MG63 (cell line): ENCODE results near the gene NFIB. TPM values are rescaled to one million over a fixed set of nuclear protein-coding genes. Genes with fewer than 3 reads are reported as not detected.
A peak's percentile ranks its signal among the peaks of the same experiment; 100 is the strongest.

Experiments used
- DNase-seq: peaks from one replicate; pipeline ENCODE4 v3.0.0-alpha.2; 2020
- H3K27me3 ChIP-seq: fragments of 250-450 bp; sonication (Bioruptor Pico); 2 replicates; pipeline ENCODE4 v1.5.1; 2020; ENCODE audit warnings: mild to moderate bottlenecking, moderate library complexity
- H3K36me3 ChIP-seq: fragments of 250-450 bp; sonication (Bioruptor Pico); 2 replicates; pipeline ENCODE4 v1.5.1; 2020; ENCODE audit warnings: mild to moderate bottlenecking, moderate library complexity
- H3K4me3 ChIP-seq: fragments of 250-450 bp; sonication (Bioruptor Pico); 2 replicates; pipeline ENCODE4 v1.5.1; 2020; ENCODE audit warnings: mild to moderate bottlenecking, moderate library complexity
- H3K9me3 ChIP-seq: fragments of 250-450 bp; sonication (Bioruptor Pico); 2 replicates; pipeline ENCODE4 v1.5.1; 2020; ENCODE audit warnings: mild to moderate bottlenecking, moderate library complexity
- total RNA-seq: library from RNA; depleted of rRNA; stranded (reverse); fragments of >200 nt; shearing (Covaris generic); gene quantifications from 2 replicates; pipeline ENCODE4 v1.2.3, GENCODE V29; 2014; ENCODE audit warnings: low replicate concordance

NFIB gene
- total RNA-seq, 1 experiment from 2014 or later: 47.3 TPM

- H3K27me3 ChIP-seq: peaks cover 61% of the 10 kb centered on the region
- no peaks in the 10 kb centered on the region for H3K36me3 ChIP-seq
- DNase-seq: peak; percentile 96
- peak overlapping the region; percentile 45 for H3K4me3 ChIP-seq
- H3K9me3 ChIP-seq: no peaks in the 10 kb centered on the region
These were observed 33.6 kb upstream of the NFIB start for GRCh38 chr9:14347406-14348122.

DNA sequence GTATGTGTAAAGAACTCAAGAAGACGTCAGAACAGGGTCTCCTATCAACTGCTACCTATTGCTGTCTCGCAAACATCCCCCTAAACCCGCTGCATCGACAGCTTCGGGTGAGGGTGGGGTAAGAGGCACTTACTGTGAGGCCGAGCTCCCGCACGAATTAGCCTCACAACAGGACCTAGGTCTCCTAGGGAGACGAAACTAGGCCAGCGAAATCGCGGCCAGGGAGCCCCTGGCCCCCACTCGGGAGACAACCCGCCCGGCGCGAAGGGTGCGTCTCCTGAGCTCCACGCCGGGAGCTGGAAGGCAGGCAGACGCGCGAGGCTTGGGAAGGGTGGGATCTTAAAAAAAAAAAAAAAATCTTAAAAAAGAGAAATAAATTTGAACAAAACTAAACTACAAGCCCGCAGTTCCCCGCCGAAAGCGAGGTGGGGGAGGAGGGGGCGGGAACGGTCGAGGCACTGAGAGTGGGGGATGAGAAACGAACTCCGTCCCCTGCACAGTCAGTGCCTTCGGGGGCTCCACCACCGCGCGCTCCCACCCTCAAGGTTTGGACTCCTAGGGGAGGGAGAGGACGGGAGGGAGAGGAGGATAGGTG is 33.0 kb upstream of the NFIB start:
- H3K4me3 ChIP-seq: peak overlapping the region; percentile 45
- peak; percentile 39 for DNase-seq
- no peaks in the 10 kb centered on the region for H3K36me3 ChIP-seq
- H3K9me3 ChIP-seq: no peaks in the 10 kb centered on the region
- peaks cover 65% of the 10 kb centered on the region for H3K27me3 ChIP-seq

DNA sequence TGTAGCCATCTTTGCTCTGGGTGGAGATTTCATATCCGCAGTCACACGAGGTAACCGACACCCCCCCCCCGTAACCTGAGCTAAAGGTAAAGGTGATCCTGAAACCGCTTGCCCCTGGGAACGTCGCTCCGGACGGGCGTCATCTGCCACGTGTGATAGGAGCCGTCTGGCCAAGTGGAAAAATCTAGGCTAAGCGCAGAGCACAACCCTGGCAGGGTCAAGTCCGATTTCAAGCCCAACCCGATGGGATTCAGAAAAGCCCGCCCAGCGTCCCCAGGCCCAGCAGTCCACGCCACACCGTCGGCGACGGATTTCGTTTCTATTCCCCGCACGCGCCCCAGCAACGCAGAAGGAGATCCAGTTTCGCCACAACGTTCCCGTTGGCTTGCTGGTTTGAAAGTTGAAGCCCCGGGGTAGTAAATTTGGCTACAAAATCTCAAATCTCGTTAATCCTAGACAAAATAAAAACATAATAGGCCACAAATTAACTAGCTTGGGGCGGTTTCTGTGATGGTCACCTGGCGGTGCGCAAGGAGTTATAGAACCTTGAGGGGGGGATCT is 32.4 kb upstream of the NFIB start:
- Histone ChIP-seq H3K4me3 (no peak overlapping the region), H3K9me3 (no peaks in the 10 kb centered on the region), H3K36me3 (no peaks in the 10 kb centered on the region), H3K27me3 (peaks cover 65% of the 10 kb centered on the region)
- DNase-seq: peak; percentile 41

- H3K4me3 ChIP-seq: no peak overlapping the region
- DNase-seq: peak; percentile 47
- H3K27me3 ChIP-seq: peaks cover 65% of the 10 kb centered on the region
- no peaks in the 10 kb centered on the region for H3K9me3 ChIP-seq
- H3K36me3 ChIP-seq: no peaks in the 10 kb centered on the region
These were observed 31.7 kb upstream of the NFIB start for GRCh38 chr9:14345354-14346230.

DNA sequence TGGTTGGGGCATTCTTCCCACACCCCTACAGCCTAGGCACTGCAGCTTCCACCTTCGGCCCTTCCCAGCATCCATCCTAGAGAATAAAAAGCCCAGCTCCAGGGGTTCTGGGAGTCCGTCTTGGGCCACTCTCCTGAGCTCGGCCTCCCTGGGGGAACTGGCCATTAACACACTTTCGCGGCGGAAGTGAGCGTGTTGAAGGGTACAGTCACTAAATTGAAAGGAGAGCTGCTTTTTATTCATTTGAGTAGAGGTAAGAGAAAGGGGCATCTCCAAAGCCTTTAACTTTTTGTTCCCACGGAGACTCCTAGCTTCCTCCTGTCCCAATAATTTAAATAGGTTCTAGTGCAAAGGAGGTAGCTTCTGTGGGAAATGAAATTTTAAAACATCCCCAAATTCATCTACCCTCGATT is 31.0 kb upstream of the NFIB start:
- Histone ChIP-seq H3K36me3 (no peaks in the 10 kb centered on the region), H3K9me3 (no peaks in the 10 kb centered on the region), H3K4me3 (no peak overlapping the region), H3K27me3 (peaks cover 65% of the 10 kb centered on the region)
- DNase-seq: no peak

- Histone ChIP-seq H3K4me3 (no peak overlapping the region), H3K27me3 (peaks cover 57% of the 10 kb centered on the region), H3K36me3 (no peaks in the 10 kb centered on the region), H3K9me3 (no peaks in the 10 kb centered on the region)
- DNase-seq: peak; percentile 73
These were observed 30.1 kb upstream of the NFIB start for GRCh38 chr9:14344053-14344524.

- H3K27me3 ChIP-seq: peaks cover 51% of the 10 kb centered on the region
- no peak overlapping the region for H3K4me3 ChIP-seq
These were observed 29.5 kb upstream of the NFIB start for GRCh38 chr9:14343261-14344031.

DNA sequence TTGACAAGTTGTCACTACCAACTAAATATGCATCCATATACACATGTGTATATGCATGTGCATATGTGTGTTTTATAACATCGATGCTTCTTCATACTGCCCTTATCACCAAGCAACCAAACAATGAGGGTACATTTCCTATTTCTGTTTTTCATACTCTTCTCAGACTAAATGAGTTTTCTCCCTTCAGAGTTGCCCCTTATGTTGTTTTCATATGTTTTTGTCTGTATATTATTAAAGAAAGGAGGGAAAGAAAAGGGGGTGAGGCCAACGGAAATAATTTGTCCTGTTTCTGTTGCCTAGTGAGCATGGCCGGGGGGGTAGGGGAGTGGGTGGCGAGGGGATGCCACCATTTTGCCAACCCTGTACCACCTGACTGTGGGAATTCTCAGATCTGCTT is 28.8 kb upstream of the NFIB start:
- no peak for DNase-seq
- peaks cover 46% of the 10 kb centered on the region for H3K27me3 ChIP-seq
- H3K36me3 ChIP-seq: no peaks in the 10 kb centered on the region
- no peak overlapping the region for H3K4me3 ChIP-seq
- H3K9me3 ChIP-seq: no peaks in the 10 kb centered on the region

More at GRCh38 chr9:14343261-14344031, 29.5 kb upstream of the NFIB start:
- Histone ChIP-seq H3K36me3 (no peaks in the 10 kb centered on the region), H3K9me3 (no peaks in the 10 kb centered on the region)
- DNase-seq: peak; percentile 35

DNA sequence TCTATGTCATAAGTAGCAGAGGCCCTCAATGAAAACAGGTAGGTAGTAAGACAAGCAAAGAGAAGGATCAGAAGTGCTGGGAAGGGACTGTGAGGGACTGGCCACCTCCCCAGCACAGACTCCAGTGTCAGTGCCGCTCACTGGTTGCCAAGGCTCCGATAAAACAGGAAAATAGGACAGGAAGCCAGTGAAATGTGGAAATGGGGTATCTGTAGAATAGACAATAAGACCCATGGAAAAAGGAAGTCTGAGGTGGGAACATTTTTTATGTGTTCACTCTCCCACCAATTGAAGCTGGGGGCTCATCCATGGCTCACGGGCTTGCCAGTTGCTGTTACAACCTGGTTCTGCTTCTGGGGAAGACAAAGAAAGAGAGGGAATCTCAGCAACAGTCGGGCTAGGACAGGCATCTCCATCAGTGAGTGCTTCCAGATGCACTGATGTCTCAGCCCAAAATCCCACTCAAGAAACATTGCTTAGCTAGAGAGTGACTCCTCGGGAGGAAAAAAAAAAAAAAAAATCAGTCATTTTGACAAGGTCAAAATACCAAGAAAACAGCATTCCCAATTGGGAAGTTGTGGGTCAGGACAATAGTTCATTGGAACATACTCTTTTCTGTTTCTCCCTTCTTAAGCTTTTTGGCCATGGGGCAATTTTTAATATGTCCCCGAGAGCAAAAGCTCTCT is 27.6 kb upstream of the NFIB start:
- H3K27me3 ChIP-seq: peaks cover 34% of the 10 kb centered on the region
- no peak for DNase-seq
- H3K4me3 ChIP-seq: no peak overlapping the region
- no peaks in the 10 kb centered on the region for H3K36me3 ChIP-seq
- no peaks in the 10 kb centered on the region for H3K9me3 ChIP-seq

DNA sequence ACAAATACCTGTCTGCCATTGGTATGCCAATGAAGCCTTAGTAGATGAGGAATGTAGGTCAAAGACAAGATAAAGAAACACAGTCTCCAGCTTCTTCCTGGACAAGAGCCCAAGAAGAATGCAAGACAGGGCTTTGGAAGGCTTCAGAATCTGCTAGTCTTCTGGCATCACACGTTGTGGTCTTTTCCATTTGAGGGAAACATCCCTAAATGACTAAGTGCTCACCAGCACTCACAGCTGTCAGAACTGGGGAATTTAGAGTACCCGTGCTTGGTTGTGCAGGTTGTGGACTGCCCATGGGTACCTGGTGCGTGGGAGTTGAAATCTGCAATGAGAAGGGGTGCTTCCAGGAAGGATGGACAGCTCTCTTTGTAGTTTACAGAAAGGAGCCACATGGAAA is 27.1 kb upstream of the NFIB start:
- H3K27me3 ChIP-seq: peaks cover 31% of the 10 kb centered on the region
- peak; percentile 92 for DNase-seq
- H3K4me3 ChIP-seq: no peak overlapping the region
- no peaks in the 10 kb centered on the region for H3K36me3 ChIP-seq
- no peaks in the 10 kb centered on the region for H3K9me3 ChIP-seq

GRCh38 chr9:14340219-14340873 is 26.4 kb upstream of the NFIB start:
- Histone ChIP-seq H3K4me3 (no peak overlapping the region), H3K27me3 (peaks cover 25% of the 10 kb centered on the region), H3K9me3 (0 out of 2 replicates have a peak, but pooled peaks cover 1% of the 10 kb centered on the region), H3K36me3 (no peaks in the 10 kb centered on the region)
- peak; percentile 91 for DNase-seq

- Histone ChIP-seq H3K9me3 (0 out of 2 replicates have a peak, but pooled peaks cover 3% of the 10 kb centered on the region), H3K27me3 (peaks cover 19% of the 10 kb centered on the region), H3K4me3 (no peak overlapping the region), H3K36me3 (no peaks in the 10 kb centered on the region)
- DNase-seq: peak; percentile 89
These were observed 25.8 kb upstream of the NFIB start for GRCh38 chr9:14339746-14340145.

DNA sequence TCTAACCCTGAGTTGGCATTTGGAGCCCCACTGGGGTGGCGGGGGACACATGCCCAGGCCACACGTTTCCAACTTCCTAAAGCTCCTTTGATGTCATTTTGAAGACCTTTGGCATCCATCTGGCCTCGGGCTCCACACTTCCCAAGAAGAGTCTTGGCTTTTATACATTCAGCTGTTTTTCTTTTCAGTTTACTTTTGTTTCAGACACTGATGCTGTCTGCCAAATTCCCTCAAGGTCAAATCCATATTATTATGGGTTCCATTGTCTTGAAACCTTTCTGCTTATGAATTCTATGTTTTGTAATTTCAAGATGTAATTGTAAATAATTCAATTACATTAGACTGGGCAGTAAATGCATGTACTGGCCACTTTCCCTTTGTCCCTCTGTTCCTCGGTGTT is 23.7 kb upstream of the NFIB start:
- Histone ChIP-seq H3K4me3 (no peak overlapping the region), H3K27me3 (peaks cover 5% of the 10 kb centered on the region), H3K9me3 (0 out of 2 replicates have a peak, but pooled peaks cover 3% of the 10 kb centered on the region), H3K36me3 (no peaks in the 10 kb centered on the region)
- no peak for DNase-seq

DNA sequence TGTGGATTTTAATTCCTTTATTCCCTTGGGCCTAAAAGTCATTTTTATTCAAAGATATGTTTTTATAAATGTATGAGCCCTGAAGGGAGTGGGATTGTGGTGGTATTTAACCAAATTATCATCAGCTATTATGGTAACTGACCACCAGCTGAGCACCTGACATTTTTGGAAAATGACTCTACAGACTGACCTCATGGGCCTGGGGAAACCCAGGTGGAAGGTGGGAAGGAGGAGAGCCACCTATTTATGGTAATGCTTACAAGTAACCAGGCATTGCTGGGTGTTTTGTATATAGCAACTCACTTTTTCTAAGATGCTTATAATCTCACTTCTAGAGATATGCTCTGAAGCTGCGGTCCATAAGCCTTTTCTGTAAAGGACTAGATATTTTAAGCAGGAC is 22.3 kb upstream of the NFIB start:
- Histone ChIP-seq H3K27me3 (no peaks in the 10 kb centered on the region), H3K36me3 (no peaks in the 10 kb centered on the region), H3K9me3 (0 out of 2 replicates have a peak, but pooled peaks cover 3% of the 10 kb centered on the region), H3K4me3 (no peak overlapping the region)
- DNase-seq: no peak

- no peaks in the 10 kb centered on the region for H3K27me3 ChIP-seq
- H3K4me3 ChIP-seq: no peak overlapping the region
- no peaks in the 10 kb centered on the region for H3K36me3 ChIP-seq
- DNase-seq: no peak
- H3K9me3 ChIP-seq: 0 out of 2 replicates have a peak, but pooled peaks cover 3% of the 10 kb centered on the region
These were observed 17.2 kb upstream of the NFIB start for GRCh38 chr9:14331120-14331519.
